Measurements from ENCODE around the gene ANKRD34A.

- no peak for TF ChIP-seq ZNF416 (tag by site-specific recombination; IDR thresholded peaks at IDR 0.05)
- TF ChIP-seq CTCF (tag by site-specific recombination; IDR thresholded peaks at IDR 0.05), result no peak
- TF ChIP-seq ZNF623 (tag by site-specific recombination; IDR thresholded peaks at IDR 0.05), result no peak
- no peak for TF ChIP-seq ZNF16 (tag by site-specific recombination; IDR thresholded peaks at IDR 0.05; ENCODE audit: low read depth)
- no peak for TF ChIP-seq ZEB2 (tag by site-specific recombination; IDR thresholded peaks at IDR 0.05)
Measured at GRCh38 chr1:145947551-145947950, 16.8 kb downstream of the ANKRD34A start.
